OCI-M2 (cell line): ENCODE results near the gene NCKAP5.

Source experiments
- DNase-seq: peaks from one replicate; lab custom pipeline; 2025; ENCODE audit not compliant: unreplicated experiment; lab: John Stamatoyannopoulos, UW

NCKAP5 gene

GRCh38 chr2:133345638-133346037, 222.6 kb downstream of the NCKAP5 start:
- no peak for DNase-seq

GRCh38 chr2:133344849-133345248, 223.4 kb downstream of the NCKAP5 start:
- no peak for DNase-seq

GRCh38 chr2:133343018-133343352, 225.3 kb downstream of the NCKAP5 start:
- no peak for DNase-seq

GRCh38 chr2:133342286-133343017, 225.8 kb downstream of the NCKAP5 start:
- no peak for DNase-seq

GRCh38 chr2:133341575-133341974, 226.7 kb downstream of the NCKAP5 start:
- no peak for DNase-seq

GRCh38 chr2:133338224-133338623, 230.0 kb downstream of the NCKAP5 start:
- DNase-seq: no peak

GRCh38 chr2:133334923-133335322, 233.3 kb downstream of the NCKAP5 start:
- DNase-seq: no peak

GRCh38 chr2:133333181-133333580, 235.1 kb downstream of the NCKAP5 start:
- DNase-seq: no peak

- DNase-seq: no peak
These were observed 236.8 kb downstream of the NCKAP5 start for GRCh38 chr2:133331436-133331835.

- no peak for DNase-seq
These were observed 241.4 kb downstream of the NCKAP5 start for GRCh38 chr2:133326652-133327397.

GRCh38 chr2:133324150-133324561, 244.1 kb downstream of the NCKAP5 start:
- DNase-seq: no peak

- no peak for DNase-seq
These were observed 245.4 kb downstream of the NCKAP5 start for GRCh38 chr2:133322909-133323308.

GRCh38 chr2:133317178-133317577, 251.1 kb downstream of the NCKAP5 start:
- no peak for DNase-seq

GRCh38 chr2:133316557-133316956, 251.7 kb downstream of the NCKAP5 start:
- DNase-seq: no peak

- DNase-seq: no peak
These were observed 253.0 kb downstream of the NCKAP5 start for GRCh38 chr2:133315280-133315679.

GRCh38 chr2:133314795-133315194, 253.5 kb downstream of the NCKAP5 start:
- no peak for DNase-seq

GRCh38 chr2:133312038-133312729, 256.1 kb downstream of the NCKAP5 start:
- DNase-seq: no peak

GRCh38 chr2:133306236-133306635, 262.0 kb downstream of the NCKAP5 start:
- DNase-seq: no peak

- no peak for DNase-seq
These were observed 263.9 kb downstream of the NCKAP5 start for GRCh38 chr2:133304344-133304743.

GRCh38 chr2:133303150-133303549, 265.1 kb downstream of the NCKAP5 start:
- DNase-seq: no peak

GRCh38 chr2:133296401-133296800, 271.9 kb downstream of the NCKAP5 start:
- no peak for DNase-seq
